Heart left ventricle (tissue), 13 donors: ENCODE results near the gene OPN1MW.
"Not testable (repeated sequence)": the region's sequence is repeated elsewhere in the genome, so short reads cannot be mapped to it uniquely, and the experiment has no call there.

Experiments
- CTCF ChIP-seq, 12 donors: fragments of 200-600 bp; sonication (generic) in 4 of 12; IDR thresholded peaks; one replicate each; pipeline versions ENCODE4 v1.5.0 to v1.8.0; 2018 to 2022; ENCODE audit warnings: antibody characterized with exemption in 12 of 12, mild to moderate bottlenecking in 5 of 12
- POLR2A ChIP-seq, 2 donors: fragments of 450-650 bp; IDR thresholded peaks; one replicate each; pipeline ENCODE4 v1.6.1; 2017; ENCODE audit warnings: antibody characterized with exemption in 2 of 2, mild to moderate bottlenecking in 2 of 2, moderate library complexity in 2 of 2
- donor health status: ischemic (EF 13 %, LVEDD 7.1; RV severe dilation, severe dysfunction).
- donor health status: DM: no; HTN: yes; CAD: no.
- donor health status: DM: no; HTN: no; CAD: no.
- donor health status: ischemic (EF 25% LVEDD 6.9; RV normal size, moderate dysfunction).
- donor health status: ischemic (EF 25% LVEDD 5.7; RV mildly dilated, moderate dysfunction).
- donor health status: ischemic (EF 35%, LVEDD 5.7; RV mildly dilated, moderate dysfunction).
- donor health status: nonischemic (EF 11% LVEDD 7.7; RV severe dilation, severe dysfunction).
- donor health status: DM: yes; HTN: yes; CAD: no.
- donor health status: PGD.
- donor health status: ischemic (EF 29% LVEDD 5.4; RV normal size, mild dysfunction).
- donor health status: nonischemic (EF 23%, LVEDD 6.1; RV moderate dilation, normal function).

DNA sequence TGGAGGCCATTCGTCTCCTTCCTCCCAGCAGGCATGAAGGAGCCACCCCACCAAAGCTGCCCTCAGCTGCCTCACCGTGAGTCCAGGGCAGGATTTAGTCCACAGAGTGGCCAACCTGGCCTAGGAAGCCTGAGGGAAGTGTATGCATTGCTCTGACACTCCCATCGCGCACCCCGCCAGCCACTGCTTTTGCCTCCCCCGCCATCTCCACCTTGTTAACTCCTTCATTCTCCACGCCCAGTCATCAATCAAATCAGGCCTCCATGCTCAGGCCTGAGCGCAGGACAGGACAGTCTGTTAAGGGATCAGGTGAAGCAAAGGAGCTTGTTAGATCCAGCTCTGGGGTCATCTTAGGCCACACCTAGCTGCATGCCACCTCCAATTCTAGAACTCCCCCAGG is 10.4 kb downstream of the OPN1MW start:
- not testable (repeated sequence) for TF ChIP-seq CTCF, POLR2A (IDR thresholded peaks at IDR 0.05)
